PFSK-1 (cell line): ENCODE data around the gene SLC9A9.

ENCODE experiments used
- FOXP2 ChIP-seq: optimal IDR thresholded peaks from 2 replicates; pipeline ENCODE3; 2011; ENCODE audit warnings: borderline replicate concordance, control low read depth, inconsistent platforms; ENCODE audit not compliant: insufficient read depth; ENCODE audit errors: extremely low read length, extremely low read depth
- POLR2AphosphoS5 ChIP-seq: IDR thresholded peaks from 2 replicates; pipeline ENCODE4 v1.6.1; 2012; ENCODE audit warnings: low read depth, mild to moderate bottlenecking, control low read depth, low read length, moderate library complexity
- REST ChIP-seq, 2 experiments: IDR thresholded peaks; 2 replicates each; pipeline versions ENCODE4 v1.6.1 to v1.8.0; 2011 to 2012; ENCODE audit warnings: low read depth in 2 of 2, low read length in 2 of 2, control low read depth in 1 of 2, inconsistent platforms in 1 of 2, mild to moderate bottlenecking in 1 of 2, moderate library complexity in 1 of 2; ENCODE audit not compliant: insufficient read depth in 1 of 2
- SIN3A ChIP-seq: IDR thresholded peaks from 2 replicates; pipeline ENCODE4 v1.6.1; 2012; ENCODE audit warnings: mild to moderate bottlenecking, low read length, moderate library complexity, borderline replicate concordance; ENCODE audit not compliant: insufficient read depth
- TAF1 ChIP-seq: IDR thresholded peaks from 2 replicates; pipeline ENCODE4 v1.6.1; 2012; ENCODE audit warnings: low read length, control low read depth, borderline replicate concordance; ENCODE audit not compliant: insufficient read depth

Gene SLC9A9

DNA sequence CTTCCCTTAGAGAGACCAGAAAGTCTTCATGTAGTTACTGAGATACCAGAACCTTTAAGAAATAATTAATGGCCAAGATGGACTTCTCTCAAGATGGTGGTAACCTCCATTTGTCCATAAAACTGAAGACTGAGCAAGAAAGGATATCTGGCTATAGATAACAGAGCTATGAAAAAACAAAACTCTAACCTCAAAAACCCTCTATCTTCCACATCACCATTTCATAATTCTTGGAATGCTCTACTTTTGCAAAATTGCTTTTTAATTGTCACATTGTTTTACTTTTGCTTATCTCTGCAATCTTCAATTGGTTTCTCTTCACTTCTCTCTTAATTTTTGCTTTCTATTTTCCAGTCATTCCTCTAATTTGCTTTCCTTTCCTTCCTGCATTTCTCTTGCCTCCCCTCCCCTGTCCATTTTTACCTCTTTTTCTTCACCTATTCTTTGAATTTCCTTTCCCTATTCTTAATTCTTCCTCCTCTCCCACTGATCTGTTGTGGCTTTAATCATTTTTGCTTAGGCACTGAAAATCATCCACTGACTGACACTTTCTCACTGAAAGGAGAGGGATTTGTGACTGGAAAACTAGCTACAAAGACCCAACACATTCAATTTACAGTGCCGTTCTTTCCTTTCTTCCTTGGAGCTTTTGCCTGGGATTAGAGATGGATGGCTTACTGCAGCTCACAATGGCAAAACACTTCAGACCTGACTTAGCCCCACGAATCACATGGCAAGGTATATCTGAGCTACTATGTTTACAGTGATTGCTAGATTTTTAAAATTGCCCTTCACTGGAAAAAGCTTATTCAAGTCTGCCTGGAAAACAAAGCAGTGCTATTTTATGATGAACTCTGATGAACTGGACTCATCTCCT lies 485.9 kb downstream of the SLC9A9 start:
- TF ChIP-seq POLR2AphosphoS5 (no peak), TAF1 (no peak), REST (IDR thresholded peaks at IDR 0.05; ENCODE audit: insufficient read depth in 1 of 2, low read depth in 2 of 2, low read length in 2 of 2) (no peak), SIN3A (no peak), FOXP2 (no peak)

DNA sequence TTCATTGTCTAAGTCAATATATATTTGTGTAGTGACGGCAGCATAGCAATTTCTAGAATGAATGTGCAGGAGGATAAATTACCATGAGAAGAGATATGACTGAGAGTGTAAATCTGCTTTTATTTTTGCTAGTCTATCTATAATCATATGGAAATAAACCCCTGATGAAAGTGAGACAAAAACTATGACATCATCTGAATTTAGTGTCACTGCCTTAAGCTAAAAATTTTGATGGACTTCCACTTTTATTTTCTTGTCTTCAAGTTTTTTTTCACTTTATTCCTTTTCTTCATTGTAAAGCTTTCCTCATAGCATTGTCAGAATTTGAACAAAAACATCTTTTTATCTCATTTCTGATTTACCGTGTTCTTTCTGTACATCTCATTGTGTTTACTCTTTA lies 486.7 kb downstream of the SLC9A9 start:
- no peak for TF ChIP-seq TAF1
- TF ChIP-seq FOXP2: no peak
- no peak for TF ChIP-seq SIN3A
- TF ChIP-seq REST (IDR thresholded peaks at IDR 0.05; ENCODE audit: insufficient read depth in 1 of 2, low read depth in 2 of 2, low read length in 2 of 2): no peak
- no peak for TF ChIP-seq POLR2AphosphoS5

DNA sequence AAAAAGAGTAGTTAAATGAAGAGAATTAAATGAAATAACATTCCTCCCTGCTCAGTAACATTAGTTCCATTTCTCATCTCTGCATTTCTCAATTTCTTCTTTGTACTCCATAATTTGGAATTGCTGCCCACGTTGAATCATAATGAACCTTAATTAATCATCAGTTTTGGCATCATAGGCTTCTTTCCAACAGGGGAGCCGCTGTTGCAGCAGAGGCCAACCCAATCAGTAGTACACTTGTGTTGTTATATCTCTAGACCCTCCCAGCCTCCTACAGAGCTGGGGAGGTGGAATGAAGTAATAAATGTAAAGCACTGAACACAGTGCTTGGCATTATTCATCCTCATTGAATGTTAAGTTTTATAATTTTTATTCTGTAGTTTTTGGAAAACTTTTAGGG lies 488.0 kb downstream of the SLC9A9 start:
- no peak for TF ChIP-seq REST (IDR thresholded peaks at IDR 0.05; ENCODE audit: insufficient read depth in 1 of 2, low read depth in 2 of 2, low read length in 2 of 2)
- TF ChIP-seq FOXP2: no peak
- no peak for TF ChIP-seq TAF1
- TF ChIP-seq POLR2AphosphoS5: no peak
- TF ChIP-seq SIN3A: no peak

- TF ChIP-seq FOXP2: no peak
- TF ChIP-seq SIN3A: no peak
- TF ChIP-seq TAF1: no peak
- TF ChIP-seq REST (IDR thresholded peaks at IDR 0.05; ENCODE audit: insufficient read depth in 1 of 2, low read depth in 2 of 2, low read length in 2 of 2): no peak
- no peak for TF ChIP-seq POLR2AphosphoS5
Observed at GRCh38 chr3:143358793-143359491, 489.3 kb downstream of the SLC9A9 start.
